ENCODE data around the gene ADCK1.

DNA sequence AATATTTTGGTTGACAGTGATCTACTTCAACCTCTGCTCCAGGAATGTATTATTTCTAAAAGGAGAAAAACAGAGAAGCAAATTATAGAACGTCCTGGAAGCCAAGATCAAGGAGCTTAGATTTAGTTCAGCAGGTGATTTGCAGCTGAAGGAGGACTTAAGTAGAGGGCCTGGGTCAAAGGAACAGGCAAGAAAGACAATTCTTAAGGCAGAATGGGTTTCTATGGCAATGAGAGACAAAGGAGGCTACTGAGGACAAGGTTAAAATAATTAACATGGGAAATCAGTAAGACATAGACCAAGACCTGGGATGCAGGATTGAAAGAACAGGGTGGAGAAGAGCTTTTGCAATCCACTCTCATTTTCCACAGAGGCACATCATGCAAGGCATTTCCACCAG lies 36.6 kb upstream of the ADCK1 start:
- TF ChIP-seq GATA2 (IDR thresholded peaks at IDR 0.05; ENCODE audit: low read depth, low read length) (no peak), GATA3 (IDR thresholded peaks at IDR 0.05; ENCODE audit: low read depth, low read length) (no peak)
